Activated naive CD4-positive, alpha-beta T cell treated with anti-CD3 and anti-CD28 coated beads for 36 hours (primary cell): ENCODE measurements around the gene OR2Z1. TPM values are rescaled to one million over a fixed set of nuclear protein-coding genes. Genes with fewer than 3 reads are reported as not detected.
"Not testable (repeated sequence)": the region's sequence is repeated elsewhere in the genome, so short reads cannot be mapped to it uniquely, and the experiment has no call there.

Experiments used
- CTCF ChIA-PET: fragments of 350-600 bp; sonication (Branson Sonifier 250); formaldehyde crosslinking; loops from one replicate; lab custom pipeline; 2021; ENCODE audit warnings: antibody characterized with exemption; lab: Charles Lee
- DNase-seq: peaks from one replicate; pipeline ENCODE4 v3.0.0-alpha.2; 2020
- H3K27ac Mint-ChIP-seq: one replicate; pipeline ENCODE4 v1.8.0; 2021; ENCODE audit warnings: mild to moderate bottlenecking, mixed read lengths
- H3K27me3 Mint-ChIP-seq: one replicate; pipeline ENCODE4 v1.8.0; 2021; ENCODE audit warnings: low read depth, mixed read lengths
- H3K36me3 Mint-ChIP-seq: one replicate; pipeline ENCODE4 v1.8.0; 2021; ENCODE audit warnings: low read depth, mixed read lengths
- H3K4me1 Mint-ChIP-seq: one replicate; pipeline ENCODE4 v1.8.0; 2021; ENCODE audit warnings: low read depth, mixed read lengths
- H3K4me3 Mint-ChIP-seq: one replicate; pipeline ENCODE4 v1.8.0; 2021; ENCODE audit warnings: mild to moderate bottlenecking, moderate library complexity, mixed read lengths
- H3K9me3 Mint-ChIP-seq: one replicate; pipeline ENCODE4 v1.8.0; 2021; ENCODE audit warnings: mixed read lengths
- intact Hi-C: fragments of 100-400 bp; cut with micrococcal nuclease; formaldehyde crosslinking; loops from one replicate; pipeline ENCODE4 v1.15.1; 2023
- total RNA-seq, 2 experiments: library from RNA; stranded (reverse); gene quantifications; one replicate each; pipeline ENCODE4 v1.2.3, GENCODE V29; 2021

Gene OR2Z1
- total RNA-seq, 2 experiments from 2014 or later = not detected

- CTCF ChIA-PET, H3K27ac Mint-ChIP-seq, H3K27me3 Mint-ChIP-seq, intact Hi-C loops, H3K36me3 Mint-ChIP-seq, DNase-seq, H3K4me3 Mint-ChIP-seq: not testable (repeated sequence)
- Mint-ChIP-seq H3K4me1 (peaks cover 11% of the 10 kb centered on the region), H3K9me3 (peaks cover 10% of the 10 kb centered on the region)
Observed at GRCh38 chr19:8710337-8710736, 11.1 kb upstream of the OR2Z1 start.

GRCh38 chr19:8722032-8722431, 598 bp downstream of the OR2Z1 start:
- Mint-ChIP-seq H3K4me1 (no peaks in the 10 kb centered on the region), H3K36me3 (no peaks in the 10 kb centered on the region), H3K27me3 (peaks cover 6% of the 10 kb centered on the region), H3K4me3 (no peak overlapping the region), H3K9me3 (peaks cover 1% of the 10 kb centered on the region), H3K27ac (no peak overlapping the region)
- intact Hi-C loops = no loop called here
- CTCF ChIA-PET = no interaction called here
- no peak for DNase-seq

GRCh38 chr19:8724276-8724675, 2.8 kb downstream of the OR2Z1 start:
- no peak for DNase-seq
- H3K36me3 Mint-ChIP-seq = no peaks in the 10 kb centered on the region
- no peak overlapping the region for H3K27ac Mint-ChIP-seq
- intact Hi-C loops = no loop called here
- CTCF ChIA-PET = no interaction called here
- peaks cover 6% of the 10 kb centered on the region for H3K27me3 Mint-ChIP-seq
- no peaks in the 10 kb centered on the region for H3K4me1 Mint-ChIP-seq
- H3K4me3 Mint-ChIP-seq = no peak overlapping the region
- no peaks in the 10 kb centered on the region for H3K9me3 Mint-ChIP-seq

- H3K27ac Mint-ChIP-seq = no peak overlapping the region
- no peaks in the 10 kb centered on the region for H3K4me1 Mint-ChIP-seq
- H3K36me3 Mint-ChIP-seq = no peaks in the 10 kb centered on the region
- H3K9me3 Mint-ChIP-seq = no peaks in the 10 kb centered on the region
- no peak overlapping the region for H3K4me3 Mint-ChIP-seq
- CTCF ChIA-PET = no interaction called here
- peak; percentile 32 for DNase-seq
- intact Hi-C loops = no loop called here
- no peaks in the 10 kb centered on the region for H3K27me3 Mint-ChIP-seq
Observed at GRCh38 chr19:8731428-8732169, 10.2 kb downstream of the OR2Z1 start.

GRCh38 chr19:8738377-8738776, 16.9 kb downstream of the OR2Z1 start:
- no peaks in the 10 kb centered on the region for H3K36me3 Mint-ChIP-seq
- CTCF ChIA-PET = interaction anchor here (0.6 kb wide), 1 partner anchor 616 kb away, joined by 3 read pairs; no protein-coding TSS in a partner anchor
- H3K27me3 Mint-ChIP-seq = no peaks in the 10 kb centered on the region
- DNase-seq = no peak
- no peak overlapping the region for H3K4me3 Mint-ChIP-seq
- intact Hi-C loops = no loop called here
- no peak overlapping the region for H3K27ac Mint-ChIP-seq
- H3K4me1 Mint-ChIP-seq = no peaks in the 10 kb centered on the region
- H3K9me3 Mint-ChIP-seq = no peaks in the 10 kb centered on the region

- H3K9me3 Mint-ChIP-seq, H3K4me3 Mint-ChIP-seq: not testable (repeated sequence)
Observed at GRCh38 chr19:8739291-8740065, 18.0 kb downstream of the OR2Z1 start.

GRCh38 chr19:8767257-8767656, 45.8 kb downstream of the OR2Z1 start:
- intact Hi-C loops, H3K27ac Mint-ChIP-seq, H3K4me1 Mint-ChIP-seq, CTCF ChIA-PET, H3K27me3 Mint-ChIP-seq, H3K9me3 Mint-ChIP-seq, H3K4me3 Mint-ChIP-seq, H3K36me3 Mint-ChIP-seq: not testable (repeated sequence)
- DNase-seq = peak; percentile 4

More at GRCh38 chr19:8739291-8740065, 18.0 kb downstream of the OR2Z1 start:
- intact Hi-C loops, H3K27ac Mint-ChIP-seq, CTCF ChIA-PET, DNase-seq, H3K4me1 Mint-ChIP-seq, H3K27me3 Mint-ChIP-seq, H3K36me3 Mint-ChIP-seq: not testable (repeated sequence)

GRCh38 chr19:8769265-8769664, 47.8 kb downstream of the OR2Z1 start:
- H3K9me3 Mint-ChIP-seq, intact Hi-C loops, H3K27me3 Mint-ChIP-seq, H3K36me3 Mint-ChIP-seq, CTCF ChIA-PET, DNase-seq, H3K27ac Mint-ChIP-seq, H3K4me3 Mint-ChIP-seq, H3K4me1 Mint-ChIP-seq: not testable (repeated sequence)

- H3K27me3 Mint-ChIP-seq, H3K4me3 Mint-ChIP-seq, DNase-seq, H3K4me1 Mint-ChIP-seq, H3K9me3 Mint-ChIP-seq, CTCF ChIA-PET, H3K27ac Mint-ChIP-seq, intact Hi-C loops, H3K36me3 Mint-ChIP-seq: not testable (repeated sequence)
Observed at GRCh38 chr19:8773587-8773986, 52.2 kb downstream of the OR2Z1 start.

Other genes with a start within 250 kb of the OR2Z1 start
- gene PRAM1, start 219.0 kb upstream of the OR2Z1 start, total RNA-seq = under 1 TPM; 0.40 to 0.45 TPM
- gene ZNF414, start 207.5 kb upstream of the OR2Z1 start, total RNA-seq = 10 to 100 TPM; 19.8 to 24.1 TPM
- 1 to 10 TPM; 2.0 to 2.2 TPM for gene MYO1F, start 144.2 kb upstream of the OR2Z1 start, total RNA-seq
- gene ADAMTS10, start 110.9 kb upstream of the OR2Z1 start, total RNA-seq = 1 to 10 TPM; 3.3 to 3.5 TPM
- not detected for gene NFILZ, start 91.0 kb upstream of the OR2Z1 start, total RNA-seq
- not detected for gene ACTL9, start 22.8 kb upstream of the OR2Z1 start, total RNA-seq
- 10 to 100 TPM; 23.9 to 24.4 TPM for gene ZNF558, start 110.7 kb downstream of the OR2Z1 start, total RNA-seq
- not detected for gene MBD3L1, start 110.7 kb downstream of the OR2Z1 start, total RNA-seq